H1 (cell line): ENCODE data around the gene TNNC1. TPM values are rescaled to one million over a fixed set of nuclear protein-coding genes. Genes with fewer than 3 reads are reported as not detected.

Experiments used
- CTCF ChIA-PET: fragments of 300-600 bp; sonication (Branson Sonifier 250); formaldehyde crosslinking; loops from one replicate; lab custom pipeline; 2021; ENCODE audit not compliant: partially characterized antibody; lab: Charles Lee
- POLR2A ChIA-PET: fragments of 300-600 bp; sonication (Branson Sonifier 250); formaldehyde crosslinking; loops from one replicate; lab custom pipeline; 2021; ENCODE audit warnings: inconsistent platforms; ENCODE audit not compliant: partially characterized antibody; lab: Charles Lee
- DNase-seq, 2 experiments: peaks; one replicate each; pipeline versions ENCODE4 v3.0.0 to v3.0.0-alpha.2; 2010 to 2022; ENCODE audit warnings: low spot score in 2 of 2, low read depth in 1 of 2, mixed read lengths in 1 of 2
- FAIRE-seq: peaks from 2 replicates; lab custom pipeline; 2011; peaks lifted over from hg19 to GRCh38; lab: Jason Lieb, UNC
- H2AFZ ChIP-seq: 2 replicates; pipeline ENCODE4 v1.8.1; 2012; ENCODE audit warnings: low read length, inconsistent platforms
- H2AK5ac ChIP-seq: 2 replicates; pipeline ENCODE4 v1.6.1; 2013; ENCODE audit warnings: low read depth, low read length
- H2BK120ac ChIP-seq: replicated peaks from 2 replicates; pipeline ENCODE3; 2013; ENCODE audit warnings: low read depth, low read length, inconsistent platforms
- H2BK12ac ChIP-seq: 2 replicates; pipeline ENCODE4 v1.6.1; 2013; ENCODE audit warnings: low read depth, low read length
- H2BK15ac ChIP-seq: 2 replicates; pipeline ENCODE4 v1.6.1; 2013; ENCODE audit warnings: low read length
- H2BK20ac ChIP-seq: 2 replicates; pipeline ENCODE4 v1.6.1; 2013; ENCODE audit warnings: low read length
- H2BK5ac ChIP-seq: 2 replicates; pipeline ENCODE4 v1.6.1; 2013; ENCODE audit warnings: low read depth, low read length
- H3K14ac ChIP-seq: 2 replicates; pipeline ENCODE4 v1.6.1; 2013; ENCODE audit warnings: inconsistent platforms; ENCODE audit not compliant: insufficient read length
- H3K18ac ChIP-seq: 2 replicates; pipeline ENCODE4 v1.6.1; 2013; ENCODE audit warnings: low read length; ENCODE audit errors: extremely low read depth
- H3K23ac ChIP-seq: 2 replicates; pipeline ENCODE4 v1.6.1; 2013; ENCODE audit warnings: inconsistent platforms; ENCODE audit not compliant: insufficient read length
- H3K23me2 ChIP-seq: 2 replicates; pipeline ENCODE4 v1.6.1; 2013; ENCODE audit warnings: low read depth, low read length
- H3K27ac ChIP-seq: 2 replicates; pipeline ENCODE4 v1.6.1; 2011; ENCODE audit warnings: low read depth, low read length, inconsistent platforms
- H3K27me3 ChIP-seq, 4 experiments: replicated peaks in 1 of 4; 1 replicate in 1 of 4; 2 replicates in 3 of 4; pipeline versions ENCODE4 v1.6.1 to v1.8.1; 2011 to 2013; ENCODE audit warnings: low read length in 3 of 4, mild to moderate bottlenecking in 3 of 4, inconsistent platforms in 2 of 4, mixed read lengths in 2 of 4, moderate library complexity in 1 of 4; ENCODE audit not compliant: control insufficient read depth in 3 of 4, insufficient read depth in 3 of 4; ENCODE audit errors: extremely low read depth in 1 of 4
- H3K36me3 ChIP-seq, 4 experiments: 2 replicates each; pipeline versions ENCODE4 v1.6.1 to v1.8.1; 2011 to 2013; ENCODE audit warnings: mild to moderate bottlenecking in 4 of 4, low read length in 3 of 4, moderate library complexity in 2 of 4, control low read depth in 1 of 4, inconsistent platforms in 1 of 4; ENCODE audit not compliant: insufficient read depth in 4 of 4, control insufficient read depth in 2 of 4
- H3K4ac ChIP-seq: replicated peaks from 2 replicates; pipeline ENCODE3; 2013; ENCODE audit warnings: low read length, low read depth, mixed read lengths, inconsistent platforms; ENCODE audit not compliant: insufficient read length
- H3K4me1 ChIP-seq, 4 experiments: replicated peaks in 1 of 4; 1 replicate in 1 of 4; 2 replicates in 3 of 4; pipeline versions ENCODE4 v1.6.1 to v1.8.1; 2011 to 2013; ENCODE audit warnings: low read length in 3 of 4, inconsistent platforms in 2 of 4, mixed read lengths in 1 of 4; ENCODE audit not compliant: insufficient read depth in 4 of 4, control insufficient read depth in 3 of 4
- H3K4me2 ChIP-seq, 2 experiments: 2 replicates each; pipeline versions ENCODE4 v1.6.1 to v1.8.1; 2011 to 2013; ENCODE audit warnings: low read depth in 2 of 2, low read length in 2 of 2, control low read depth in 1 of 2, inconsistent platforms in 1 of 2, mild to moderate bottlenecking in 1 of 2; ENCODE audit not compliant: insufficient read depth in 1 of 2
- H3K4me3 ChIP-seq, 4 experiments: fragments of 200-600, 300-600 bp in 1 of 4; sonication (generic), shearing (Covaris generic), sonication (Bioruptor Twin) in 1 of 4; 2 replicates each; pipeline versions ENCODE4 v1.5.1 to v1.8.1; 2011 to 2016; ENCODE audit warnings: low read length in 4 of 4, low read depth in 3 of 4, control low read depth in 2 of 4, inconsistent platforms in 2 of 4, mild to moderate bottlenecking in 2 of 4, mixed read lengths in 1 of 4, moderate library complexity in 1 of 4; ENCODE audit not compliant: insufficient read depth in 2 of 4; ENCODE audit errors: extremely low read depth in 1 of 4
- H3K56ac ChIP-seq: replicated peaks from 2 replicates; pipeline ENCODE3; 2013; ENCODE audit warnings: low read depth, mild to moderate bottlenecking, mixed read lengths, low read length, inconsistent platforms; ENCODE audit not compliant: insufficient read length
- H3K79me1 ChIP-seq: 2 replicates; pipeline ENCODE4 v1.6.1; 2013; ENCODE audit warnings: low read depth, low read length, control low read depth
- H3K79me2 ChIP-seq, 2 experiments: 2 replicates each; pipeline versions ENCODE4 v1.6.1 to v1.8.1; 2012 to 2013; ENCODE audit warnings: low read length in 2 of 2, mild to moderate bottlenecking in 2 of 2, inconsistent platforms in 1 of 2; ENCODE audit not compliant: insufficient read depth in 2 of 2, control insufficient read depth in 1 of 2
- H3K9ac ChIP-seq, 4 experiments: replicated peaks in 1 of 4; 1 replicate in 1 of 4; 2 replicates in 3 of 4; pipeline versions ENCODE4 v1.6.1 to v1.8.1; 2011 to 2013; ENCODE audit warnings: low read depth in 3 of 4, low read length in 3 of 4, control low read depth in 2 of 4, mild to moderate bottlenecking in 2 of 4, moderate library complexity in 2 of 4, inconsistent platforms in 1 of 4; ENCODE audit errors: extremely low read depth in 1 of 4
- H3K9me3 ChIP-seq, 2 experiments: 2 replicates each; pipeline versions ENCODE4 v1.6.1 to v1.8.1; 2012 to 2013; ENCODE audit warnings: mild to moderate bottlenecking in 2 of 2, moderate library complexity in 2 of 2, control low read depth in 1 of 2, inconsistent platforms in 1 of 2, low read depth in 1 of 2, low read length in 1 of 2, mixed read lengths in 1 of 2; ENCODE audit not compliant: insufficient read depth in 2 of 2
- H4K20me1 ChIP-seq, 2 experiments: replicated peaks in 1 of 2; 2 replicates each; pipeline versions ENCODE3 to v1.8.1; 2011 to 2013; ENCODE audit warnings: inconsistent platforms in 2 of 2, low read length in 2 of 2, mild to moderate bottlenecking in 1 of 2; ENCODE audit not compliant: insufficient read depth in 2 of 2, control insufficient read depth in 1 of 2
- H4K5ac ChIP-seq: 2 replicates; pipeline ENCODE4 v1.6.1; 2013; ENCODE audit warnings: low read length, low read depth, mixed read lengths, inconsistent platforms; ENCODE audit not compliant: insufficient read length
- H4K8ac ChIP-seq: 2 replicates; pipeline ENCODE4 v1.8.0; 2013; ENCODE audit warnings: mild to moderate bottlenecking, moderate library complexity, low read length, inconsistent platforms; ENCODE audit not compliant: insufficient read depth; ENCODE audit errors: extremely low read depth
- H4K91ac ChIP-seq: replicated peaks from 2 replicates; pipeline ENCODE3; 2013; ENCODE audit warnings: low read length, mixed read lengths, inconsistent platforms; ENCODE audit not compliant: insufficient read length
- BACH1 ChIP-seq: IDR thresholded peaks from 2 replicates; pipeline ENCODE4 v1.6.1; 2012; ENCODE audit warnings: low read length, improper control_type of control experiment
- KDM1A ChIP-seq: fragments of 200-600, 300-600 bp; sonication (generic); IDR thresholded peaks from 2 replicates; pipeline ENCODE4 v1.7.1; 2016; ENCODE audit warnings: mild to moderate bottlenecking, low read length, borderline replicate concordance
- POU5F1 ChIP-seq: IDR thresholded peaks from 2 replicates; pipeline ENCODE4 v1.6.1; 2011; ENCODE audit warnings: low read depth, mild to moderate bottlenecking, low read length, moderate library complexity
- RNF2 ChIP-seq: fragments of 200-900, 300-1000 bp; sonication (generic); IDR thresholded peaks from 2 replicates; pipeline ENCODE4 v1.7.1; 2016; ENCODE audit warnings: borderline replicate concordance, low read depth, mild to moderate bottlenecking, antibody characterized with exemption, low read length; ENCODE audit not compliant: poor library complexity, severe bottlenecking; ENCODE audit errors: missing control alignments
- WGBS, 2 experiments: shearing (Covaris generic) in 1 of 2; methylation state at CpG; one replicate each; pipeline versions ENCODE4 v1.1.6 to v1.1.7; 2013 to 2015; ENCODE audit warnings: low lambda C conversion rate in 2 of 2, mixed read lengths in 2 of 2, inconsistent platforms in 1 of 2, low coverage in 1 of 2, missing lambda C conversion rate in 1 of 2; ENCODE audit not compliant: insufficient replicate concordance in 2 of 2, insufficient coverage in 1 of 2, insufficient read length in 1 of 2; ENCODE audit errors: extremely low coverage in 1 of 2, missing lambda C conversion rate in 1 of 2; 5-methylcytosine and 5-hydroxymethylcytosine counted together
- polyA plus RNA-seq, 7 experiments: library from polyadenylated mRNA; depleted of rRNA in 3 of 7; stranded (reverse) in 5 of 7; unstranded in 2 of 7; fragments of >200 nt in 5 of 7; fragments of 200-250 nt in 2 of 7; gene quantifications; 1 replicate in 5 of 7; 2 replicates in 1 of 7; 4 replicates in 1 of 7; pipeline versions ENCODE4 v1.2.1 to v1.2.3, GENCODE V29; 2011 to 2013; ENCODE audit warnings: missing spikeins in 2 of 7, mixed read lengths in 2 of 7
- total RNA-seq: library from RNA; stranded (reverse); fragmentation: NEBNext Ultra II Directional; extraction: Animal tissue kit (Norgen Biotek cat#: 25700); gene quantifications from 2 replicates; pipeline ENCODE4 v1.2.1, GENCODE V29; 2021

Gene TNNC1
- total and polyA plus RNA-seq, 2 of the 8 experiments (the other 6 are each of a cell fraction or from before 2014, with no cell fraction given) = 5.8 to 16.4 TPM

DNA sequence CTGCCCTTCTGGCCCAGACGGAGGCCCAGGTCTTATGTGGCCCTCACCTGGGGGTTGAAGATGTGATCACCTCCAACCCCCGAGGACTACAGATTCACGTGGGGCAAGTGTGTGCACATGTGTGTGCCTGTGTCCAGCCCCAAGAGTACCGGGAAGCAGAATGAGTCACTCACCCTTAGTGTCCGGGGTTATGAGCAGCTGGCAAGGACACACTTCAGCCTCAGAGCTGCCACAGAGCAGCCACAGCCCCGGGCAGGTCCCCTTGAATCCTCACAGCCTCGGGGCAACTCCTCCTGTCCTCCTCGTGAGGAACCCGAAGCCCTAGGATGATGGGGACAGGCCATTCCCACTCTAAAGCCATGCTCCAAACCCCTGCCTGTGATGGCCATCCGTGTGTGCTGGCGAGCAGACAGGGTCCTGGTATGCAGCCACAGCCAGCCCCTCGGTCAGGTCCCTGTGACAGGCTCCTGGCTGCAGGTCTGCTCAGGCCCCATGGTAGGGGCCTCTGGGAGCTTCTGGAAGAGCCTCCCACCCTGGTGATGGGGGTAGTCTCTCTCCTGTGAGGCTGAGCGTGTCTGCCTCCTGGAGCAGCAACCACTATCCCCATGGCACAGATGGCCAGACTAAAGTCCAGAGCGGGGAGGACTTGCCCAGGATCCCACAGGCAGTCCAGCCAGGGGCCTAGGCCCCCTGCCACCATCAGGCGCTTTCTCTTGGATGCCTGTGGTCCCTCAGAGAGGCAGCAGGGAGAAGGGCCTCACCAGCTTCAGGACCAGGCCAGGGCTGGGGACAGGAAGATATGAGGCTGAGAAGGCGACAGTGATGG is 42.1 kb upstream of the TNNC1 start:
- H2AK5ac ChIP-seq = no peak overlapping the region

More for the DNA sequence above, 42.1 kb upstream of the TNNC1 start:
- Histone ChIP-seq H3K4me2 (no peak overlapping the region), H4K8ac (peak overlapping the region; percentile 4; the same call in 1 of the 2 replicates), H4K20me1 (peaks cover 0 to 7% of the 10 kb centered on the region in 2 experiments), H3K4me1 (peaks cover 0 to 6% (median under 1%) of the 10 kb centered on the region in 4 experiments; a peak in 3 of 7 replicates), H3K14ac (no peak overlapping the region), H2BK12ac (no peak overlapping the region), H3K4me3 (no peak overlapping the region), H3K9me3 (no peaks in the 10 kb centered on the region), H3K23me2 (no peaks in the 10 kb centered on the region), H4K91ac (no peak overlapping the region), H3K9ac (no peak overlapping the region), H3K27me3 (no peaks in the 10 kb centered on the region; a peak in 2 of 7 replicates), H4K5ac (no peak overlapping the region), H3K79me1 (no peaks in the 10 kb centered on the region), H3K56ac (no peak overlapping the region), H2BK120ac (no peak overlapping the region), H3K36me3 (peaks cover 4 to 15% (median 12%) of the 10 kb centered on the region in 4 experiments; a peak in 6 of 8 replicates), H2BK15ac (no peak overlapping the region), H3K27ac (no peak overlapping the region), H3K23ac (no peak overlapping the region), H2BK20ac (no peak overlapping the region), H2AFZ (no peak overlapping the region), H3K79me2 (no peaks in the 10 kb centered on the region), H3K18ac (no peak overlapping the region), H3K4ac (no peak overlapping the region), H2BK5ac (no peak overlapping the region)
- POLR2A ChIA-PET = interaction anchor here (1.1 to 1.7 kb wide), 3 partner anchors 10 to 51 kb away, joined by 3 to 5 read pairs (median 3); no protein-coding TSS in a partner anchor
- CTCF ChIA-PET = interaction anchor here (0.8 to 3.6 kb wide), 7 partner anchors 14 to 48 kb away, joined by 3 to 11 read pairs (median 4); no protein-coding TSS in a partner anchor
- no peak for TF ChIP-seq POU5F1
- no peak for TF ChIP-seq BACH1
- no peak for TF ChIP-seq RNF2
- no peak for TF ChIP-seq KDM1A
- 88% methylated on average over 16 of the region's 16 CpGs; no CpG with 5 or more reads in 1 of the 2 experiments for WGBS, 2 experiments
- DNase-seq (no peak), FAIRE-seq (no peak)
